HUES64 (cell line): ENCODE measurements around the gene FKBP9.

Source experiments
- H3K27ac ChIP-seq: 2 replicates; pipeline ENCODE4 v1.7.0; 2013; ENCODE audit warnings: low read depth, low read length, inconsistent platforms
- H3K27me3 ChIP-seq: 2 replicates; pipeline ENCODE4 v1.6.1; 2013; ENCODE audit warnings: mild to moderate bottlenecking, low read length; ENCODE audit not compliant: insufficient read depth
- H3K36me3 ChIP-seq: 2 replicates; pipeline ENCODE4 v1.6.1; 2013; ENCODE audit warnings: mild to moderate bottlenecking, low read length; ENCODE audit not compliant: insufficient read depth
- H3K4me1 ChIP-seq: 2 replicates; pipeline ENCODE4 v1.6.1; 2013; ENCODE audit warnings: mild to moderate bottlenecking, low read length, moderate library complexity; ENCODE audit not compliant: insufficient read depth
- H3K4me3 ChIP-seq: 2 replicates; pipeline ENCODE4 v1.5.1; 2013; ENCODE audit warnings: mild to moderate bottlenecking, low read length, moderate library complexity
- H3K9ac ChIP-seq: 2 replicates; pipeline ENCODE4 v1.6.1; 2013; ENCODE audit warnings: mild to moderate bottlenecking, low read depth, low read length
- H3K9me3 ChIP-seq: 2 replicates; pipeline ENCODE4 v1.6.1; 2013; ENCODE audit warnings: low read depth, low read length; ENCODE audit not compliant: insufficient read depth
- WGBS: fragments of 150-250, 120-280 bp; methylation state at CpG from one replicate; pipeline ENCODE4 v1.1.7; 2013; ENCODE audit warnings: missing lambda C conversion rate; 5-methylcytosine and 5-hydroxymethylcytosine counted together

The FKBP9 gene

DNA sequence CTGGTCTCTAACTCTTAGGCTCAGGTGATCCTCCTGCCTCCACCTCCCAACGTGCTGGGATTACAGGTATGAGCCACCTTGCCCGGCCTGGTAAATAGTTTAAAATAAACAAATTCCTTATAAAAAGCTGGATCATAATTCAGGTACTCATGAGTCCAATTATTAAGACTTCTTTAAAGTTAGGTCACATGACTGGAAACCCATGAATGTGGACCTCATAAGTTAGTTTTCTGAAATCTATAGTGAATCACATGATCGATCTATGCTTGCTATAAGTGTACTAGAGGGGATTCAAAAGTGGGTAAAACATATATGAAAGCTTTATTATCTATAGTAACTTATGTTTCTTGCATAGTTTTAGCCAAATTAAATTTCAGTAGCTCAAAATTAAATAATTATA, 91.0 kb downstream of the FKBP9 start:
- H3K9ac ChIP-seq = no peak overlapping the region
- H3K9me3 ChIP-seq = no peaks in the 10 kb centered on the region
- H3K27me3 ChIP-seq = no peaks in the 10 kb centered on the region
- no peak overlapping the region for H3K4me3 ChIP-seq
- 100% methylated on average over 3 of the region's 3 CpGs for WGBS
- no peaks in the 10 kb centered on the region for H3K4me1 ChIP-seq
- H3K27ac ChIP-seq = no peak overlapping the region
- no peaks in the 10 kb centered on the region for H3K36me3 ChIP-seq

GRCh38 chr7:33048704-33049103, 91.5 kb downstream of the FKBP9 start:
- Histone ChIP-seq H3K9me3 (no peaks in the 10 kb centered on the region), H3K27ac (no peak overlapping the region), H3K36me3 (no peaks in the 10 kb centered on the region), H3K4me3 (no peak overlapping the region), H3K9ac (no peak overlapping the region), H3K4me1 (no peaks in the 10 kb centered on the region), H3K27me3 (no peaks in the 10 kb centered on the region)
- WGBS = no CpG with 5 or more reads among the region's 1 CpG

- H3K4me1 ChIP-seq = no peaks in the 10 kb centered on the region
- no peak overlapping the region for H3K9ac ChIP-seq
- WGBS = 0% methylated on average over 1 of the region's 1 CpG
- no peaks in the 10 kb centered on the region for H3K36me3 ChIP-seq
- no peaks in the 10 kb centered on the region for H3K9me3 ChIP-seq
- H3K27ac ChIP-seq = no peak overlapping the region
- no peaks in the 10 kb centered on the region for H3K27me3 ChIP-seq
- no peak overlapping the region for H3K4me3 ChIP-seq
These were observed 93.5 kb downstream of the FKBP9 start for GRCh38 chr7:33050535-33051318.

GRCh38 chr7:33053721-33054120, 96.5 kb downstream of the FKBP9 start:
- Histone ChIP-seq H3K27me3 (no peaks in the 10 kb centered on the region), H3K36me3 (no peaks in the 10 kb centered on the region), H3K4me3 (no peak overlapping the region), H3K27ac (no peak overlapping the region), H3K9ac (no peak overlapping the region), H3K4me1 (no peaks in the 10 kb centered on the region), H3K9me3 (no peaks in the 10 kb centered on the region)
- WGBS = 100% methylated on average over 1 of the region's 1 CpG

DNA sequence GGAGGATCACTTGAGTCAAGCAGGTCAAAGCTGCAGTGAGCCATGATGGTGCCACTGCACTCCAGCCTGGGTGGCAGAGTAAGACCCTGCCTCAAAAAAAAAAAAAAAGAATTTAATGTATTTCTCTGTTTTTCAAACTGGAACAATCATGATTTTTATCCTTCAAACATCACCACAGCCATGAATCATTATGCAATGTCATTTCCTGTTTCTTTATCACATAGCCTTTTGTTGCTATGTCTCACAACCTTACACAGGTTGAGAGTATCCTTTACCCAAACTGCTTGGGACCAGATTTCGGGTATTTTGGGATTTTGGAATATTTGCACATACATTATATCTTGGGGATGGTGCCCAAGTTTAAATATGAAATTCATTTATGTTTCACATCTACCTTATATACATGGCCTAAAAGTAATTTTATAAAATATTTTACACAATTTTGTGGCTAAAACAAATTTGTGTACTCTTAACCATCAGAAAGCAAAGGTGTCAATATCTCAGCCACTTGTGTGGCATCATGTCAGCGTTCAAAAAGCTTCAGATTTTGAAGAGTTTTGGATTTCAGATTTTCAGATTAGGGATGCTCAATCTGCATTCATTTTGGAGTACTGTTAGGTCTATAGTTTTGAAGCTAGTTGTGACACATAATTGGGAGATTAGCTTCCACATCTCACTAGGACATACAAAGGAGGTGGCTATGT, 97.2 kb downstream of the FKBP9 start:
- H3K4me3 ChIP-seq = no peak overlapping the region

DNA sequence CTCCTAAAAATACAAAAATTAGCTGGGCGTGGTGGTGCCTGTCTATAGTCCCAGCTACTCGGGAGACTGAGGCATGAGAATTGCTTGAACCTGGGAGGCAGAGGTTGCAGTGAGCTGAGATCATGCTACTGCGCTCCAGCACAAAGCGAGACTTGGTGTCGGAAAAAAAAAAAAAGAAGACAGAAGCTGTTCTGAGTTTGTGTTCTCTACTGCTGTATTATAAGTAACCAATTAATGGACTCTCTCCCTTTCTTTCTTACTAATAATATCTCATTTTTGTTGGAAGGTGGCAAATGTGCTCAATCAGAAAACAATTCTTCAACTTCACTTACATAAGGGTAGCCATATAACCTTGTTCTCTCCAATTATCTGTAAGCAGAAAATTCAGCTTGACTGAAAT, 97.9 kb downstream of the FKBP9 start:
- WGBS = 97% methylated on average over 5 of the region's 5 CpGs
- no peak overlapping the region for H3K4me3 ChIP-seq
- no peak overlapping the region for H3K9ac ChIP-seq
- no peaks in the 10 kb centered on the region for H3K4me1 ChIP-seq
- H3K9me3 ChIP-seq = no peaks in the 10 kb centered on the region
- no peaks in the 10 kb centered on the region for H3K36me3 ChIP-seq
- H3K27ac ChIP-seq = no peak overlapping the region
- H3K27me3 ChIP-seq = no peaks in the 10 kb centered on the region

More for the DNA sequence above, 97.2 kb downstream of the FKBP9 start:
- Histone ChIP-seq H3K9me3 (no peaks in the 10 kb centered on the region), H3K4me1 (no peaks in the 10 kb centered on the region), H3K27me3 (no peaks in the 10 kb centered on the region), H3K36me3 (no peaks in the 10 kb centered on the region), H3K27ac (no peak overlapping the region), H3K9ac (no peak overlapping the region)
- 100% methylated on average over 1 of the region's 2 CpGs for WGBS
